CD4-positive, alpha-beta T cell (primary cell): ENCODE measurements around the gene TSHZ1. TPM values are rescaled to one million over a fixed set of nuclear protein-coding genes. Genes with fewer than 3 reads are reported as not detected.

Experiments
- ATAC-seq: fragments of 200-7000 bp; cut with Tn5 transposase; one replicate; pipeline ENCODE4 v1.10.0; 2022; ENCODE audit warnings: mild to moderate bottlenecking; ENCODE audit not compliant: poor library complexity
- CTCF ChIA-PET: fragments of 350-600 bp; sonication (Branson Sonifier 250); formaldehyde crosslinking; loops from one replicate; lab custom pipeline; 2021; ENCODE audit warnings: antibody characterized with exemption, inconsistent platforms; lab: Charles Lee
- POLR2A ChIA-PET: fragments of 350-600 bp; sonication (Branson Sonifier 250); formaldehyde crosslinking; loops from one replicate; lab custom pipeline; 2021; ENCODE audit warnings: antibody characterized with exemption, inconsistent platforms; lab: Charles Lee
- DNase-seq, 14 experiments: peaks; one replicate each; pipeline ENCODE4 v3.0.0-alpha.2; 2013 to 2020; ENCODE audit warnings: mixed read lengths in 2 of 14
- H3K27ac ChIP-seq, 2 donors: one replicate each; pipeline versions ENCODE4 v1.5.1 to v1.7.0; 2013; ENCODE audit warnings: low read length in 2 of 2, low read depth in 1 of 2, mild to moderate bottlenecking in 1 of 2
- H3K27me3 ChIP-seq, 2 experiments: 1 replicate in 1 of 2; 2 replicates in 1 of 2; pipeline versions ENCODE4 v1.6.1 to v1.7.0; 2013; ENCODE audit warnings: low read length in 2 of 2, control low read depth in 1 of 2, mild to moderate bottlenecking in 1 of 2, moderate library complexity in 1 of 2; ENCODE audit not compliant: insufficient read depth in 2 of 2, control insufficient read depth in 1 of 2
- H3K36me3 ChIP-seq: one replicate; pipeline ENCODE4 v1.6.1; 2013; ENCODE audit warnings: low read length, control low read depth; ENCODE audit not compliant: insufficient read depth
- H3K4me1 ChIP-seq: one replicate; pipeline ENCODE4 v1.6.1; 2013; ENCODE audit warnings: low read length, control low read depth; ENCODE audit not compliant: insufficient read depth
- H3K4me3 ChIP-seq: one replicate; pipeline ENCODE4 v1.5.1; 2013; ENCODE audit warnings: mild to moderate bottlenecking, low read length, moderate library complexity
- H3K9me3 ChIP-seq, 2 experiments: 1 replicate in 1 of 2; 2 replicates in 1 of 2; pipeline versions ENCODE4 v1.6.1 to v1.7.0; 2013; ENCODE audit warnings: low read length in 2 of 2, mild to moderate bottlenecking in 2 of 2, control low read depth in 1 of 2, moderate library complexity in 1 of 2; ENCODE audit not compliant: control insufficient read depth in 1 of 2, insufficient read depth in 1 of 2
- H3K27ac Mint-ChIP-seq: one replicate; pipeline ENCODE4 v1.8.0; 2020; ENCODE audit warnings: mixed read lengths
- H3K27me3 Mint-ChIP-seq: one replicate; pipeline ENCODE4 v1.8.0; 2021; ENCODE audit warnings: mixed read lengths
- H3K36me3 Mint-ChIP-seq: one replicate; pipeline ENCODE4 v1.8.0; 2021; ENCODE audit warnings: low read depth, mixed read lengths
- H3K4me1 Mint-ChIP-seq: one replicate; pipeline ENCODE4 v1.8.0; 2021; ENCODE audit warnings: low read depth, mixed read lengths
- H3K4me3 Mint-ChIP-seq: one replicate; pipeline ENCODE4 v1.8.0; 2020; ENCODE audit warnings: mild to moderate bottlenecking, mixed read lengths
- H3K9me3 Mint-ChIP-seq: one replicate; pipeline ENCODE4 v1.8.0; 2020; ENCODE audit warnings: mixed read lengths
- CTCF ChIP-seq: fragments of 200-600 bp; IDR thresholded peaks from one replicate; pipeline ENCODE4 v1.8.0; 2022; ENCODE audit warnings: antibody characterized with exemption, mild to moderate bottlenecking
- intact Hi-C, 2 experiments: fragments of 100-400 bp; cut with DNase I in 1 of 2; cut with micrococcal nuclease in 1 of 2; formaldehyde crosslinking; loops; one replicate each; pipeline versions ENCODE4 v1.15.1 to v1.9.0; 2023 to 2025; cut with DNase I, micrococcal nuclease
- total RNA-seq, 174 experiments: library from RNA in 2 of 174; stranded (reverse) in 2 of 174; gene quantifications; one replicate each; pipeline ENCODE4 v1.2.3 and lab custom pipeline; 2021 to 2026

The TSHZ1 gene
- total RNA-seq, 2 experiments from 2014 or later = 19.9 to 21.5 TPM

GRCh38 chr18:75277610-75277928 is 67.0 kb downstream of the TSHZ1 start:
- CTCF ChIA-PET = no interaction called here
- Mint-ChIP-seq H3K27me3 (no peaks in the 10 kb centered on the region), H3K4me1 (peaks cover 65% of the 10 kb centered on the region), H3K4me3 (no peak overlapping the region), H3K9me3 (no peaks in the 10 kb centered on the region), H3K27ac (no peak overlapping the region), H3K36me3 (peaks cover 14% of the 10 kb centered on the region)
- Histone ChIP-seq H3K4me3 (no peak overlapping the region), H3K4me1 (peaks cover 33% of the 10 kb centered on the region), H3K36me3 (no peaks in the 10 kb centered on the region), H3K9me3 (peaks cover 0 to 8% of the 10 kb centered on the region in 2 experiments), H3K27me3 (no peaks in the 10 kb centered on the region), H3K27ac (no peak overlapping the region)
- no peak for TF ChIP-seq CTCF
- intact Hi-C loops = no loop called here
- POLR2A ChIA-PET = no interaction called here
- DNase-seq (no peak), ATAC-seq (no peak)

- ATAC-seq = no peak
- DNase-seq = no peak
- Mint-ChIP-seq H3K27me3 (no peaks in the 10 kb centered on the region), H3K36me3 (peaks cover 24% of the 10 kb centered on the region), H3K4me3 (no peak overlapping the region), H3K27ac (peak overlapping the region; percentile 5), H3K4me1 (peaks cover 49% of the 10 kb centered on the region), H3K9me3 (no peaks in the 10 kb centered on the region)
- intact Hi-C loops = no loop called here
- ChIA-PET POLR2A (no interaction called here), CTCF (no interaction called here)
- no peaks in the 10 kb centered on the region for H3K27me3 ChIP-seq
- H3K36me3 ChIP-seq = no peaks in the 10 kb centered on the region
- H3K4me3 ChIP-seq = no peak overlapping the region
- H3K27ac ChIP-seq = no peak overlapping the region
- H3K9me3 ChIP-seq = peaks cover 0 to 8% of the 10 kb centered on the region in 2 experiments
- peaks cover 28% of the 10 kb centered on the region for H3K4me1 ChIP-seq
- TF ChIP-seq CTCF = no peak
Measured at GRCh38 chr18:75279381-75279780, 68.8 kb downstream of the TSHZ1 start.

- Histone ChIP-seq H3K9me3 (peaks cover 0 to 8% of the 10 kb centered on the region in 2 experiments), H3K4me3 (no peak overlapping the region), H3K27ac (no peak overlapping the region), H3K4me1 (peaks cover 26% of the 10 kb centered on the region), H3K27me3 (no peaks in the 10 kb centered on the region), H3K36me3 (peaks cover 9% of the 10 kb centered on the region)
- peak overlapping the region; percentile 40 for H3K27ac Mint-ChIP-seq
- peaks cover 34% of the 10 kb centered on the region for H3K36me3 Mint-ChIP-seq
- H3K9me3 Mint-ChIP-seq = no peaks in the 10 kb centered on the region
- intact Hi-C loops = no loop called here
- POLR2A ChIA-PET = no interaction called here
- no peak overlapping the region for H3K4me3 Mint-ChIP-seq
- CTCF ChIA-PET = no interaction called here
- H3K27me3 Mint-ChIP-seq = no peaks in the 10 kb centered on the region
- ATAC-seq (no peak), DNase-seq (no peak)
- no peak for TF ChIP-seq CTCF
- peaks cover 40% of the 10 kb centered on the region for H3K4me1 Mint-ChIP-seq
Measured at GRCh38 chr18:75280427-75281280, 70.1 kb downstream of the TSHZ1 start.
